Peyer's patch (tissue), 4 donors: ENCODE data around the gene SV2B.

Source experiments
- POLR2A ChIP-seq, 2 donors: fragments of 450-650 bp; IDR thresholded peaks; one replicate each; pipeline ENCODE4 v1.5.1; 2017; ENCODE audit warnings: antibody characterized with exemption in 2 of 2, mild to moderate bottlenecking in 2 of 2, moderate library complexity in 2 of 2
- TF ChIP-seq, protein P1 (sequence below), 6 experiments: fragments of 450-650 bp in 4 of 6; fragments of 200-600 bp in 2 of 6; sonication (generic) in 1 of 6; IDR thresholded peaks; one replicate each; pipeline ENCODE4 v1.5.1; 2017 to 2019; ENCODE audit warnings: antibody characterized with exemption in 6 of 6, mild to moderate bottlenecking in 3 of 6, moderate library complexity in 1 of 6

DNA sequence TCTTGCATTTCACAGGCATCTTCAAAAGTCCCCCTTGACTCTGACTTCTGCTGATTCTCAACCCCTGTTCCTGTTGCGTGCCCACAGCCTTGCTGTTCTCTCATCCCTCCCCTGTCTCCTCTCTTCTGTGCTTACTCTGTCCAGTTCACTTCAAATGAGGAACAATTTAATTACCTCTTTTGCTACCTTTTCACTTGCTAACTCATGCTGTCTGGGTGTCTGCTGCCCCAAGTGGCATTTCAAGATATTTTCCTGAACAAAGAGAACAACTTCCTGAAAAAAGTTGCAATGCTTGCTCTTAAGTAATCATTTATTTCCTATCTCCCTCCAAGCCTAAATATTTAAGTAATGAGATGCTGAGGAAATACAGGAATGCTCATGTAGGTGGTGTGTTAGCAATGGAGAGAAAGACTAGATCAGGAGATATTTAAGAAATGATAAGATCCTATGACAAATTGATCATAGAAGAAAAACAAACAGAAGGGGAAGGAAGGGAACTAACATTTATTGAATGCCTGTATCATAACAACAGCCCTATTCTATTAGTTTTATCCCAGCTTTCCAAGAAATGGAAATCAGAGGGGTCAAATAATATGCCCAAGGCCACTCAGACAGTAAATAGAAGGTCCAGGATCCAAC is 42.2 kb downstream of the SV2B start:
- TF ChIP-seq, protein P1, sequence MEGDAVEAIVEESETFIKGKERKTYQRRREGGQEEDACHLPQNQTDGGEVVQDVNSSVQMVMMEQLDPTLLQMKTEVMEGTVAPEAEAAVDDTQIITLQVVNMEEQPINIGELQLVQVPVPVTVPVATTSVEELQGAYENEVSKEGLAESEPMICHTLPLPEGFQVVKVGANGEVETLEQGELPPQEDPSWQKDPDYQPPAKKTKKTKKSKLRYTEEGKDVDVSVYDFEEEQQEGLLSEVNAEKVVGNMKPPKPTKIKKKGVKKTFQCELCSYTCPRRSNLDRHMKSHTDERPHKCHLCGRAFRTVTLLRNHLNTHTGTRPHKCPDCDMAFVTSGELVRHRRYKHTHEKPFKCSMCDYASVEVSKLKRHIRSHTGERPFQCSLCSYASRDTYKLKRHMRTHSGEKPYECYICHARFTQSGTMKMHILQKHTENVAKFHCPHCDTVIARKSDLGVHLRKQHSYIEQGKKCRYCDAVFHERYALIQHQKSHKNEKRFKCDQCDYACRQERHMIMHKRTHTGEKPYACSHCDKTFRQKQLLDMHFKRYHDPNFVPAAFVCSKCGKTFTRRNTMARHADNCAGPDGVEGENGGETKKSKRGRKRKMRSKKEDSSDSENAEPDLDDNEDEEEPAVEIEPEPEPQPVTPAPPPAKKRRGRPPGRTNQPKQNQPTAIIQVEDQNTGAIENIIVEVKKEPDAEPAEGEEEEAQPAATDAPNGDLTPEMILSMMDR (IDR thresholded peaks at IDR 0.05), result peak in 3 of 6 experiments; percentile 5 to 22 (median 11)
- no peak for TF ChIP-seq POLR2A (IDR thresholded peaks at IDR 0.05)
